Camera-type eye (tissue), 1 donor: ENCODE measurements around the gene ZFP28. TPM values are rescaled to one million over a fixed set of nuclear protein-coding genes. Genes with fewer than 3 reads are reported as not detected.

Experiments used
- total RNA-seq: library from RNA; depleted of rRNA; stranded (reverse); fragments of >200 nt; gene quantifications from one replicate; pipeline ENCODE4 v1.2.3, GENCODE V29; 2014

Gene ZFP28
- total RNA-seq = 26.6 TPM

GRCh38 chr19:56538761-56539263, at the start of gene ZFP28:
TSS of gene ZFP28 (plus strand) at chr19:56538948. CDS start at chr19:56539019, 71 bp downstream.

GRCh38 chr19:56507446-56508289, 31.1 kb upstream of the ZFP28 start, which contains the start of gene ZNF471:
TSS of gene ZNF471 (plus strand) at chr19:56507855. CDS start at chr19:56511572, 3,717 bp downstream.

GRCh38 chr19:56567274-56568120, 28.7 kb downstream of the ZFP28 start, which contains the start of gene ZNF470:
TSS of gene ZNF470 (plus strand) at chr19:56567468. CDS start at chr19:56570312, 2,844 bp downstream.

GRCh38 chr19:56594783-56595547, 56.2 kb downstream of the ZFP28 start, which contains the start of gene ZNF71:
TSS of gene ZNF71 (plus strand) at chr19:56595302. CDS start at chr19:56601559, 6,257 bp downstream.

Other genes with a start within 250 kb of the ZFP28 start
- gene ZSCAN5A, start 224.1 kb upstream of the ZFP28 start, total RNA-seq = 12.8 TPM
- 7.1 TPM for gene ZNF582, start 145.4 kb upstream of the ZFP28 start, total RNA-seq
- 17.9 TPM for gene ZNF583, start 134.6 kb upstream of the ZFP28 start, total RNA-seq
- 19.7 TPM for gene ZNF667, start 61.6 kb upstream of the ZFP28 start, total RNA-seq
- gene ZNF471, start 31.1 kb upstream of the ZFP28 start, total RNA-seq = 16.5 TPM
- gene ZNF470, start 28.5 kb downstream of the ZFP28 start, total RNA-seq = 10.2 TPM
- gene ZNF71, start 56.4 kb downstream of the ZFP28 start, total RNA-seq = 18.8 TPM
- 7.1 TPM for gene SMIM17, start 104.2 kb downstream of the ZFP28 start, total RNA-seq
- 12.2 TPM for gene ZNF835, start 132.8 kb downstream of the ZFP28 start, total RNA-seq